HG02981 (cell line): ENCODE data around the gene INTS12.
A peak's percentile ranks its signal among the peaks of the same experiment; 100 is the strongest.

Source experiments
- ATAC-seq: cut with Tn5 transposase; IDR thresholded peaks from one replicate; pipeline ENCODE4 v1.9.1; 2021; ENCODE audit warnings: mild to moderate bottlenecking, moderate library complexity; ENCODE audit not compliant: unreplicated experiment

The INTS12 gene

DNA sequence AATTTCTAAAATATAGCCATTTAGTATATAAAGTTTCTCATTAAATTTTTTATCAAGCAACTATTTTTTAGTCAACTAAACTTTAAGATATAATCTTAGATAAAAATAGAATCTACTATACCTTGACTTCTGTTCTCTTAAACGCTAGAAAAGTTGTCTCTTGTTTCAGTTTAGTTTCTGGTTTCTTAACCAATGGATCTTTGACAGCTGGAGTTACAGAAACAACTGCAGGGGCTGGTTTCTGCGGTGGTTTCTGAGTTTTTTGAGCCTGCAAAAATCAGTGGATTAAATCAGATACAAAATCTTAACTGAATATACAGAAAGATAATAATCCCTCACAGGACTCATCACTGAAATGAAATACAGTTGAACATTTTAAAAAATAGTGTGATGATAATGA, 21.9 kb downstream of the INTS12 start:
- ATAC-seq, result no peak

DNA sequence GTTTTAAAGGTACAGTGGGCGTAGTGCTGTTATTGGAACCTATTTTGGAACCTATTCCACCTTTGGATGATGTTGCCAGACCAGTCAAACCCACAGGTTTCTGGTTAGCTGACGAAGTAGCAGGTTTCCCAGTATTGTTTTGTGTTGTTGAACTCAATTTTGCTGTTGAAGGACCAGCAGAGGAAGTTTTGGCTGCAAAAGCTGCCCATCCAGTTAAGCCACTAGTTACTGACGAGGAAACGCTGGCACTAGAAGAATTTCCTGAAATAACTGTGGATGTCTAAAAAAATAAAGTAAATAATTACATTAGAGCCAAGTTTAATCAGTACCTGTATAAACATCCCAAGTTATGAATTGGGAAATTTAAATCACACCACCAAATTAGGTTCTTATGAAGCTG, 25.5 kb downstream of the INTS12 start:
- ATAC-seq, result no peak

DNA sequence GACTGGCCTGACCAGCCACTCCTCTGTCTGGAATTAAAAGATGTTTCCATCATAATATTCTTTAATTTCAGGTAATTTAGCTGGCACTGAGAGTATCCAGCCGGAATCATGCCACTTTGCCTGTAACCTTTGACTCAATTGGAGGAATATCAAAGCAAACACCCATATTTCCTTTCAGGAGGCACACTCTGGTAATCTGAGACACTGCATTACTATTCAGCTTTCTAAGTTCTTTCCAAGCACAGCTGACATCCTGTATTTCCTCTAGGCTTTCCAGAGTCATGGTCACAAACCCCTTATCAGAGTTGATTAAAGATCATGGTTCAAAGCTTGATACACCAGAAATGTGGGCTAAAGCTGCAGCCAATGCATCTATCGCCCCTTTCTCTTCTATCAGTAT, 29.3 kb downstream of the INTS12 start:
- no peak for ATAC-seq

DNA sequence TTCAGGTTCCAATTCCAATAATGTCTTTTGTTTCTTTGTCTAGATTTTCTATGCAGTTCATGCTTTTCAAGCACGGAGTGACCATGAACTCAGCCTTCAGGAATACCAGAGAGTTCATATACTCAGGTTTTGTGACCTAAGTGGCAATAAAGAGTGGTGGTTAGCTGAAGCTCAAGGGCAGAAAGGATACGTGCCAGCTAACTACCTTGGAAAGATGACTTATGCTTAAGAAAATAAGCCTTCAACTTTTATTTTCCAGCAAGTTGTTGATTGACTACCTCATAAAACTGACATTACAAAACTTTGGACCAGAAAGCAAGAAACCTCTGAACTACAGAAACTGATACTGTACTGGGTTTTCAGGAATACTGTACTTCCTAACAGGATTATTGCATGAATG, 30.8 kb downstream of the INTS12 start:
- no peak for ATAC-seq

DNA sequence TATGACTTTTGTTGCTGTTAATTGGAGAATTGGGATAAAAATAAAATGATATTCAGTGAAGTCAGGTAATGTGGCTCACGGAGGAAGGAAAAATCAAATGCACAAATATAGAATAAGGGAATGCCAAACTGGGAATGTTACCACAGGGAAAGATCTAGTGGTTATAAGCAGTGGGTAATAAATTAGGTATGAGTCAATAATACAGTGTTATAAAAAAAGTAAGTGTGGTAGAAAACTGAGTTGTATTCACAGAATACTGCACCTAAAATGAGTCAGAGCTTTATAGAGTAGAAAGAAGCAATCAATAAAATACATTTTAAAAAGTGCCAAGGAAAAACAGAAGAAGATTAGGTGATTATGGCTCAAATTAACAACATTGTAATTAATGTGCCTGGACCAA, 34.5 kb downstream of the INTS12 start:
- no peak for ATAC-seq

DNA sequence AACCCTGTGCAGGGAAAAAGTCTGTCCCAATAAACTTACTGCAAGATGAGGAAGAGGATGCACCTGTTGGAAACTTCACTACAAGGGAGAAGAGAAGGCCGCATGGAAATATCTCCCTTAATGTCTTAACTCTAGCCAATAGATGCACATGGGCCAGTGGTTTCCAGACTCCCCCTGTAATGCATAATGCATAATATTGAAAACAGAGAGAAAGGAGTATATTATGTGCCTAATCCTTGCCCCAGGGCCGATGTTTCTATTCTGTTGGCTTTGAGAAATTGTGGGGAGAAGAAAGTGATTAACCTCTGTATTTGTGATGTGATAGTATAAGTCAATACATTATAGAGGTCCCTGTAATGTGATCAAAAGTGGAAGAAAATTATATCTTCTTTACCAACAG, 37.2 kb downstream of the INTS12 start:
- ATAC-seq, result no peak

DNA sequence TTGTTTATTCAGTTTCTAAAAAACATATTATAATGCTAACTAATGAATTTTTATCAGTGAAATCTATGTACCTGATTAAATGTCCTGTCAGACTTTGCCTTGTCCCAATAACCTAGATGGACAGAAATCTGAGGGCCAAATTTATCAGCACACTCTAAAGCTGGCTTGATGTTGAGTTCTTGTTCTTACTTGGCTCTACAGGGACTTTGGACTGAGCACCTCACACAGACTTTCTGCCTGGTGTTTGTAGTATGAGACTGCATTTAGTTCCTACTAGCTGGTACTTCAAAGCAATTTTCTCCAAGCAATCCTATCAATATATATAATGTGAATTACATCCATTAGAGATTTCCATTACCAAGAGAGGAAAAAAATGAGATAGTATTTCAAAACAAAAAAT, 37.8 kb downstream of the INTS12 start:
- ATAC-seq, result no peak

DNA sequence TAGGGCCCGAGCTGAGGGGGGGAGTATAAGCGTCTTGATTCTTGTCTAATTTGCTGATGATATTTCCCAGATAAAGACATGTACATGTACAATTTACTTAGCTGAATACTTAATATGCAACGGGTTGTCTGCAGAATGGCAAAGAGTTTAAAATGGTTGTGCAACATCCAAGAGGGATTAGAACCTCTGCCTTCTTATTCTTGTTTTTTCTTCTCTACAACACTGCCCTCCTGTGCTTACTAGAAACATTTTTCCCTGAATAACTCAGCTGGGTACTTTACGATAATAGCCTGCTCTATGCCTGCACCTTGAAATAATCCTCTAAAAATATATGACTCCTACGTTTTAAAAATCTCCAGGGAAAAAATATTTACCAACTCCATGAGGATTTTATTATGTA, 41.8 kb downstream of the INTS12 start:
- ATAC-seq, result no peak

DNA sequence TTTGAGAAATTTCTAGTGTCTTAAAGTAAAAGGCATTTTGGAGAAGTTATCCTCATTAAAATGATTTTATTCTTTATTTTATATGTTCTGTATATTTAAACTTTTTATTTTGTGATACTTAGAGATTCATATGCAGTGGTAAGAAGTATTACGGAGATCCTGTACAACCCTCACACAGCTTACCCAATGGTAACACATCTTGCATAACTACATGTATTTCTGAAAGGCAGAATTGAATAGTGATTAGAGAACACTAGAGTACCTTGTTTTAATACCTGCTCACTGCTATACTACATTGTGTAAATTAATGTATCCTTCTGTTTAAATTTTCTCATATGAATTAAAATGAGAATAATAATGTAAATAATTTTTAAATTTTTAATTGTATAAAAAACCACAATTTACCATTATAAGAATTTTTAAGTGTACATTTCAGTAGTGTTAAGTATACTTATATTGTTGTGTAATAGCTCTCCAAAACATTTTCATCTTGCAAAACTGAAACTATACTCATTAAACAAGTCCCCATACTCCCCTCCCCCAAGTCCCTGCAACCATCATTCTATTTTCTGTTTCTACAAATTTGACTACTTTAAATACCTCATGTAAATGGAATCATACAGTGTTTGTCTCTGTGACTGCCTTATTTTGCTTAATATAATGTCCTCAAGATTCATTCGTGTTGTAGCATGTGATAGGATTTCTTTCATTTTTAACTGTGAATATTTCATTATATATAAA, 45.4 kb downstream of the INTS12 start:
- ATAC-seq, result no peak

DNA sequence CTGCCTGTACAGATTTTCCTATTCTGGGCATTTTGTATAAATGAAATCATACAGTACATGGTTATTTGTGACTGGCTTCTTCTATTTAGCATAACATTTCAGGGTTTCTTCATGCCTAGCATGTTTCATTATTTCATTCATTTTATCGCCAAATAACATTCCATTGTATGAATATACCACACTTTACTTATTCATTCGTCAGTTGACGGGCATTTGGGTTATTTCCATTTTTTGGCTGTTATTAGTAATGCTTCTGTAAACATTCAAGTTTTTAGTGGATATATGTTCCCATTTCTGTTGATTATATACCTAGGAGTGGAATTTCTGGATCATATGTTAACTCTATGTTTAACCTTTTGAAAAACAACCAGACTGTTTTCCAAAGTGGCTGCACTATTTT, 47.5 kb downstream of the INTS12 start:
- no peak for ATAC-seq

DNA sequence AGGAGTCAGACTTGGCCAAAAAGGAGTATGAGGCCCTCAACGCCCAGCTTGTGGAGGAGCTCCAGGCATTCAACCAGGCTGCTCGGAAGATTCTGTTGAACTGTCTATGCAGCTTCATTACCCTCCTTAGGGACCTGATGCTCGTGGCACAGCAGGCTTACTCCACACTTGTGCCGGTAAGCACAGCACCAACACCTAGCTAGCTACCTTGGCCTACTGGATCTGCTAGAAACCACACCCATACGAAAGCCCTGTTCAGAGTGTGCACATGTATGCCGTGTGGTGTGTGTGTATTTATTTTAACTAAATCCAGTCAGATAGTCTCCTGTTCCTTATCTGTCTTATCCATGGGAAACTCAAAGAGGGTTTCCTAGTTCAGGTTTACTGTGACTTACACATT, 49.3 kb downstream of the INTS12 start:
- ATAC-seq, result no peak

DNA sequence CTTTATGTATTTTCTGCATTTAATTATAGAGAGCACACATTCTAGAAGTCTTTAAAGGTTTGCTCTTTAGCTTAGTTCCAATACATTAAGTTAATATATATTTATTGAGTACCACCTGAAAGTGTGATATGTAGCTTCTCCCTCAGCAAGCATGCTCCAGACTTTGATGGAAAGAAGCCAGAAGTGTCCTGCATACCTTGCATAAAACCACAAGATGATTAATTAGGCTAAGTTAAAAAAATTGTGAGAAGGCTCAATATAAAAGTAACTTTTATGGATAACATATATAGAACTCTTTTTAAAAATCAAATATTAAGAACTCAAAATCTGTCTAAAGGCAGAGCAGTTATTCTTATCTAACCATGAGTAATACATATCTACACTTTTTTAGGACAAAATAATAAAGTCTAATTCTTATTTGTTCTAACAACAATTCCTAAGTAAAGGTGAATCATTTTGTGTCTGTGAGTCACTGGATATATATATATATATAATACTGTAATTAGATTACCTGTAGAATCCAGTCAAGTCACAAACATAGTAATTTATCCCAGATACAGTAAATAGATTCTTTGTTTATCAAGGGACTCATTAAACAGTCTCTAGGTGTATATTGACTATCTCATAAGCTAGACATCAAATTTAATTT, 51.2 kb downstream of the INTS12 start:
- no peak for ATAC-seq

DNA sequence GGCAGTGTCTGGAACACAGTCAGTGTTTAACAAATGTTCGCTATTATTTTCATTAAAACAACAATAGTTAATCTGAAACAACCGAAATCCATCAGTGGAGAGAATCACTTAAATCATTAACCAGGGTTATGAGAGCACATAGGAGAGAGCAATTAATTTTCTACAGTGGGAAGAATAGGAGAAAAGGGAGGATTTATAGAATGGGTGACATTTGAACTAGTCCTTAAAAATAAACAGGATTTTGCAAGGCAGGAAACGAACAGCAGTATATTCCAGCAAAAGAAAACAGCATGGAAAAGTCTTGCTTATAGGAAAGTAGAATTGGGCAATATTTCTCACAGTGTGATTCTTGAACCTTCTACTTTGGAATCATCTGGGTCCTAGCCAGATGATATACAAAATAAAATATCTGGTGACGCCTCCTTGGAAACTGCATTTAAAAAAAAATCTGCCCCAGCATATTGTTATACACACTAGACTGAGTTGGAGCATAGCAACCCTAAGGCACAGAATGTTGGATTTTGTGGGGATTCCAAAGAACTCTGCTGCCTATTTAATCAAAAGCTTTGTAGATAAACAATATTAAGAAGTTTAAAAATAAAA, 56.1 kb downstream of the INTS12 start:
- ATAC-seq, result no peak

DNA sequence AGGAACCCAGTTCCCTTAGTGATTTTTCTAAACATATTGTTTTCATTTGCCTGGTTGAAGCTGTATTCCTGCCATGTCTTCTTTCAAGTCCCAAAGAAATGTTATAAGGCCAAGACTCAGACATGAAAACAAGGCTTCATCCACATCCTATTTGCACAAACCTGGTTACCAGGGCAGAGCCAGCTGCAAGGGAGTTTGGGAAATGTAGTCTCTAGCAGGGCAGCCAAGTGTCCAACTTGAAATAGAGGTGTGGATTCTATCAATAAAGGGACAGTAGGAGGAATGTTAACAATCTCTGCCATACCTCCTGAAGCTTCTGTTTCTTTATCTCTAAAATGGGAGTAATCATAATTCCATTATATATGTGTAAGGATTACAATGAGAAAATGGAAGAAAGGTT, 56.6 kb downstream of the INTS12 start:
- ATAC-seq, result no peak

DNA sequence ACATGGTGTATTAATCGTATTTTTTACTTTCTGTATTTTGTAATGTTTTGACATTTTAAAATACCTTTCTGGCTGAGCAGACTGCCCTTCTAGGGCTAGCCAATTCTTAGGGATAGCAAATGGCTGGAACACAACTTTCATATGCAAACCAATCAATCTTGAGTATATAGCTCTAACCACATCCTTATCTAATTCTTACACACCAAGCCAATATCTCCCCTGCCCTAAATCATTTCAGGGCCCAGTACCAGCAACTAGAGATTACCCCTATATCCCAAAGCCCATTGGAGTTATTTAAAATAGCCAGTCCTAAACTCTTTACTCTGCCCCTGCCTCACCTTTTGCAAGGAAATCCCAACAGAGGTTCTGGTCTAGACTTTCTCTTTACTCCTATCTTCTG, 58.3 kb downstream of the INTS12 start:
- no peak for ATAC-seq

DNA sequence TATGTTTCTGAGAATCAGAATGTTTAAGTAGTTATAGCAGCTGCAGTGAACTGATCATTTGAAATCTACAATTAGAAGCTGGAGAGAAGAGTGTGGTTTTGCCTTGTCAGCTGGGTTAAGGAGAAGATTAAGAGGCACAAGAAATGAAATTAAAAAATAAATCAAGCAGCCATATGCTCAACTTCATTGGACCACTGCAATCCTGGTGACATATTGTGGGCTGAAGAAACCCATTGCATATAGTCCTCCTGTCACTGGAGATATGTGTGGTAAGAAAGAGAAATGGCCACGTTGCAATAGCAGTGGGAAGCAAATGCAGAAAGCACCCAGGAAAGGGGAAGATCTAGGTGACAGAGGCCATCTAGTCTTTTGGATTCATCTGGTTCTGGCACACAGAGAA, 63.0 kb downstream of the INTS12 start:
- no peak for ATAC-seq

DNA sequence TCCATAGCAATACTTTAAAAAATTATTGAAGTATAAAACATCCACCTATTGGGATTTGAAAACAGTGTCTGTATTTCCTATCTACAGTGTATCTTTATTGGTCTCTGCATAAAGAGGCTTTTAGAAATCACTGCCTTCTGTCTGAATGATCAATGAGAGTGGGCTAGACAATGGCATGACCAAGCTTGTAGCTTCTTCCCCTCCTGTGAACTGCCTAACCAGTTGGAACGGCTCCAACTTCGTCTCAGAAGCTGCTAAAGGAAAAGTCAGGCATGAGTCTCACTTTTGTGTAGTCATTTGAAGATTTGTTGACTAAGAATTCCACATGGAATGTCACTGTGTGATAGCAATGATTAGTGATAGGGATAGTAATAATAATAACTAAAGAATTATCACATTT, 64.2 kb downstream of the INTS12 start:
- no peak for ATAC-seq

DNA sequence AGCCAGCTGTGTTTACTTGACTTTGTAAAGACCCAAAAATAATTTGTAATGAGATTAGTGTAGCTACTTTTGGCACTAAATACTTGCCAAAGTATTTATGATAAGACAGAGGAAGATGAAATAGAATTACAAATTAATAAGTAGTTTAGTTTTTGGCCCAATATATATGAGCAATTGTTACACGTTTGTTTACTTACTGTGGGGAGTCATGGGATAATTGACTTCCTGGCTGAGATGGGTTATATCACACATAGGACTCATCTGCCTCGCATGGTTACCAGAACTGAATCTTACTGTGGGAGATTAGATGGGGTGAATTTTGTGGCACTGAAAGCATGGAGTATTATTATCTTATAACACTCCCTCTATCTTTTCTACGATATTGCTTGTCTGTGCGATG, 66.6 kb downstream of the INTS12 start:
- ATAC-seq, result no peak

DNA sequence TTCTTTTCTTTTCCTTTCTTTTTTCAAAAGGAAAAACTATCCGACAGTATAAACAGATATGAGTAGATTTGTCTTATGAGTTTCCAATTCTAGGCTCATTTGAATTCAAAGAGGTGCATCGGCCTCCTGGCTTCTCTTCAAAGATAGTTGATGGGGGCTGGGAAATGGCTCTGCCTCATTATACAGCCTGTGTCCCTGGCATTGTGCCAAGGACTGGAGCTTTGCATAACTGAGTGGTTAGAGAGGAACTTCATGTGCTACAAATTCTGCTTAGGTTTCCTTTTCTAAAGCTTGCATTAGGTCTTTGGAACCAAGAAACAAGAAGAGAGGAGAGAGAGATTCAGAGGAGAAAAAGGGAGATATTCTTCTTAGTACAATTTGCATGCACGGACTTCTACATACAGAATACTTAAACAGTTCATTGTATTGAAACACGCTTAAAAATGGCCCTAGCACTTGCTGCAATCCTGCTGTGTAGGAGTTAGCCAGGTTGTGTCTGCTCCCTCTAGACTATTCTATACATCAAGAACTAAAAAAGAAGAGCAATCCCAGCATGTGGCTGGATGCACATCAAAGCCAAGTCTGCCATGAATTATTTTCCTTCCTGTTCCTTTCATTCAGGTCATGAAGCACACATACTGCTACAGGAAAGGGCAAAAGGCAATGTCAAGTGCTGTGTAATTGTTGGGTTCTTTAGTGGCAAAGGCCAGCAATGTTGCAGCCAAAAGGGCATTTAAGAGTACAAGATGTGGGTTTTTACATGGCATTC, 70.9 kb downstream of the INTS12 start:
- ATAC-seq, result peak; percentile 80

DNA sequence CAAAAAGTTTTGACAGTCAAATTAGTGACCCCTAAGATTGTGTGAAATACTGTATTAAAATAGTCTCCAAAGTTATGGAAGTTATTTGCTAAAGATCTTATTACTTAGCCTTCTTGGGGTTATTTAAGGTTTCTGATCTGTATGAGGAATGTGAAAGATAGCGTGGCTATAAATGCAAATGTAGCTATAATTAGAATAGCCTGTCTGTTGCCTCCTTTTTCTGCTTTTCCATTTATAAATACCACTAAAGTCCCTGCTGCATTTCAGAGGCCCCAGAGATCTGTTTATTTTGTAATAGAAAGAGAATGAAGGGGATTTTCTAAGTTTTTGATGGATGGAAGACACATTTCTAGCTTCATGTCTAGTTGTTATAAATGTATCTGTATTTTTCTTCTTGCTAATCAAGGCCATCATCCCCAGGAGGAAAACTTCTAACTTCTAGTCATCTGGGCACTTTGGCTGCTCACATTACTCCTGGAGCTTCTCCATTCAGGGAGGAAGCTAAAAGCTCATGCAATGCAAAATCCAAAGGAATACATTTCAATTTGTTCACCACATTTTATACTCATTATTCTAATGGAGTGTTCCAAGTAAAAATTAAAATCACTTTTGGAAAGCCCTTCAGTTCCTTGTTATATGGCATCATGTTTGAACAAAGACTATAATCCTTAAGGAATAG, 73.9 kb downstream of the INTS12 start:
- ATAC-seq, result no peak

DNA sequence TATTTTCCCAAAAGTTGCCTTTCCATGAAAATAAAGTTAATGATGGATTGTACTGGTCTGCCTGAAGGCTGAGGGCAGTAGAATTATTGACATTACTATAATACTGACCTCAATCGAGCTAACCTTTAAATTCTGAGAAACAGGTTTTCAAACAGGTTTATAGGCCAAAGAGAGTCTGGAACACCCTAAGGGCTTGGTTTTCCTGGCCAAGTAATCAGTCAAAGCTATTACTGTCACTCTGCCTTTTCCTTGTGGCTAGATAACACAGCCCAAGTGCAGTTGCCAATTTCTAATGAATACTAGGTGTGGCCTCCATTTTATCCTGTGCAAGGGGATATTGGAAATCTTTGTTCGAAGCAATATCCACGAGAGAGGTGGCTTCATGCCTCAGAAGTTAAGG, 75.2 kb downstream of the INTS12 start:
- no peak for ATAC-seq
